Upper lobe of right lung (tissue), 1 donor: ENCODE results near the gene STK32C. TPM values are rescaled to one million over a fixed set of nuclear protein-coding genes. Genes with fewer than 3 reads are reported as not detected.

Experiments used
- ATAC-seq: fragments of 200-7000 bp; cut with Tn5 transposase; one replicate; pipeline ENCODE4 v1.9.1; 2020; ENCODE audit warnings: mild to moderate bottlenecking, moderate library complexity
- DNase-seq: peaks from one replicate; pipeline ENCODE4 v3.0.0-alpha.2; 2020
- H3K27ac ChIP-seq: fragments of 200-600 bp; one replicate; pipeline ENCODE4 v1.8.0; 2022
- H3K27me3 ChIP-seq: fragments of 200-600 bp; one replicate; pipeline ENCODE4 v1.8.0; 2022; ENCODE audit warnings: mild to moderate bottlenecking
- H3K36me3 ChIP-seq: fragments of 200-600 bp; one replicate; pipeline ENCODE4 v1.8.0; 2022
- H3K4me1 ChIP-seq: fragments of 200-600 bp; one replicate; pipeline ENCODE4 v1.8.0; 2022
- H3K4me3 ChIP-seq: fragments of 200-600 bp; one replicate; pipeline ENCODE4 v1.8.0; 2022; ENCODE audit warnings: mild to moderate bottlenecking
- H3K9me3 ChIP-seq: fragments of 200-600 bp; one replicate; pipeline ENCODE4 v1.8.0; 2022
- CTCF ChIP-seq: fragments of 200-600 bp; IDR thresholded peaks from one replicate; pipeline ENCODE4 v1.8.0; 2022; ENCODE audit warnings: antibody characterized with exemption
- intact Hi-C: fragments of 100-400 bp; cut with DNase I; formaldehyde crosslinking; loops from one replicate; pipeline ENCODE4 v1.11.0; 2022
- total RNA-seq: library from RNA; stranded (reverse); fragmentation: NEBNext Ultra II Directional; extraction: Animal tissue kit (Norgen Biotek cat#: 25700); gene quantifications from one replicate; pipeline ENCODE4 v1.2.1, GENCODE V29; 2021
- donor health status: DM: no; HTN: yes; CAD: no; lungs with severe emphysema.

STK32C gene
- total RNA-seq, 1 donor from 2014 or later, result 13.2 TPM

DNA sequence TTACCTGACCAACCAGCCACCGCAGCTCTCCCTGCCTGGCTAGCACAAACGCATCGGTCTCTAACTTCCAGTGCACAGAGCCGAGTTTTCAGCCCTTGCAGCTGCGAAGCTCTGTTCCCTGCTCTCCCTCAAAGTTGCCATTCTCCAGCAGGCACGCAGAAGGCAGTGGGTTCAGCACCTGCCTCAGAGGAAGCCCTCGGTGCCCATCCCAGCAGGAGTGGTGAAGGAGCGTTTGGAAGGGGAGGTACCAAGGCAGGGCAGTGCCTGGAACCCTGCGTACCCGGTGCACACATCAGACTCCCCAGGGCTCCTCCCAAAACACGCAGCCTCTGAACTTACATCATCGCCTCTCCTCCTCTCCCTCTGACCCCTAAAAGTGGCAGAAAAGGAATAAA lies 1.7 kb upstream of the STK32C start:
- Histone ChIP-seq H3K9me3 (no peaks in the 10 kb centered on the region), H3K4me1 (peaks cover 13% of the 10 kb centered on the region), H3K36me3 (no peaks in the 10 kb centered on the region), H3K27ac (no peak overlapping the region), H3K27me3 (no peaks in the 10 kb centered on the region), H3K4me3 (no peak overlapping the region)
- DNase-seq (no peak), ATAC-seq (no peak)
- intact Hi-C loops, result no loop called here
- TF ChIP-seq CTCF, result no peak

DNA sequence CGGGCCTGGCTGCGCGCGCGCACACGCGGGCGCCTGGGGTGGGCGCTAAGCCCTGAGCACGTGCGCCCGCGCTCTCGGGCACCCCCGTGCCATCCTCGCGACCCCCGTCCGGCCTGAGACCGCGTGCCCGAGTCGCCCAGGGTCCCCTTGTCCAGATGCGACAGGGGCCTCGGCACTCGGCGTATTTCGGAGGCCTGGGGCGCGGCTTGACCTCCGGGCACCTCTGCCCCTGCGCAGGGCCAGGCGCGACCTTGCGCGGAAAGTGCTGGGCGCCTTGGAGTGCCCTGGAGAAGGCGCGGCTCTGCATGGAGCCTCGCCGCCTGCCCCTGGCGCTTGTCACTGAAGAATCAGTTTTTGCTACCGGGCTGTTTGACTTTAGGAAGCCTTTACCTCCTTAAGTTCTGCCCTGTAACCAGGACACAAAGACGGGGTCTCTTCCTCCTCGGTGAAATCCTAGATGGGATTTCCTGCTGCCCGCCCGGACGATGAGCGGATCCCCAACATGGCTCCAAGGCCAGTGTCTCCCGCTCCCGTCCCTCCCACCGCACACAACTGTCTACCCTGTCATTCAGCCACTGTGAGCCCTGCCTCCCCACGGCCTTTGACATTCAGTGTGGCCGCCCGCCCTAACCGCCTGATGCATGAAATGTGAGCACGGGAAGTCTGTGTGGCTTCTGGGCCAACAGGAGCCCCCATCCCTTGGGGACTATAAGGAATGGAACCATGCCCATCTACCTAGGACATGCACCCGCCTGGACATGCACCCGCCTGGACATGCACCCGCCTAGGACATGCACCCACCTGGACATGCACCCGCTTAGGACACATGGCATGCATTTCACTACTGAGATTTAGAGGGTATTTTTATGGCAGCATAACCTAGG lies 1.1 kb upstream of the STK32C start:
- no peak for TF ChIP-seq CTCF
- DNase-seq (no peak), ATAC-seq (peak; percentile 28)
- intact Hi-C loops, result no loop called here
- Histone ChIP-seq H3K4me3 (peak overlapping the region; percentile 95), H3K36me3 (no peaks in the 10 kb centered on the region), H3K4me1 (peaks cover 13% of the 10 kb centered on the region), H3K27me3 (no peaks in the 10 kb centered on the region), H3K27ac (peak overlapping the region; percentile 88), H3K9me3 (no peaks in the 10 kb centered on the region)

DNA sequence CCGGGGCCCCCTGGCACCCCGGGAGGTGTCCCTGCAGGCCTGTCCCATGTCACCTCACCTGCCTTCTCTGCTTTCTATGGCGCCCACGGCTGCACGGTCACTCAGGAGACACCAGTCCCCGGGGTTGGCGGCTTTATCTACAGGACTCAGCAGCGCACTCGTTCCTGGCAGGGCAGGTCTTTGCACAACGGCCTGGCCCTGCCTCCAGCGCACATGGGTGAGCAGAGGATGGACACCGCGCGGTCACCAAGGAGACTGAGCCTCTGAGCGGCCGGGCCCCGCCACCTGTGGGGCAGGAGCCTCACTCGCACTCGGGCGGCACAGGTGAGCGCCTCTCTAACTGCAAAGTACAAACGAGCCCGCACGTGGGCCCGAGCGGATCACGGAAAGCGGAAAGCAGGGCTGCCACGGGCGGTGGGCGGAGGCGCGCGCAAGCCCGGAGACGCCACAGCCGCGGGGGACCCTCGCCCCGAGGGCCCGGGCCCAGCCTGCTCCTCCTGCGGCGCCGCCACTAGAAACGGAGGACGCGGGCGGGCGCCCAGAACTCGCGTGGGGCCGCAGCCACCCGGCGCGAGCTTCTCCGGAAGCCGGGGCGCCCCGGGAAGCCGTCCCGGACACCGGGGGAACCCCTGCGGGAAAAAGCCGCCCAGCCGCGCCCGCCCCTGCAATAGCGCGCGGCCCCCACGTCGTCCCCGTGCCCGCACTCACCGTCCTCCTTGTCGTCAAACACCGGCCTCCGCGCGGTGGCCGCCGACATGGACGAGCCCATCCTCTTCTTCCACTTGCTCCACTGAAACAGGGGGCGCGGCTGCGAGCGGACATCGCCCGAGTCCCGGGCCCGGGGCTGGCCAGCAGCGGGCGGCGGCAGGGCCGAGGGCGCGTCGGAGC lies 642 bp downstream of the STK32C start:
- Histone ChIP-seq H3K4me3 (peak overlapping the region; percentile 95), H3K9me3 (no peaks in the 10 kb centered on the region), H3K27me3 (no peaks in the 10 kb centered on the region), H3K36me3 (no peaks in the 10 kb centered on the region), H3K4me1 (peaks cover 13% of the 10 kb centered on the region), H3K27ac (no peak overlapping the region)
- intact Hi-C loops, result no loop called here
- ATAC-seq (peak; percentile 50), DNase-seq (peak; percentile 88)
- no peak for TF ChIP-seq CTCF

- intact Hi-C loops, result no loop called here
- Histone ChIP-seq H3K27me3 (no peaks in the 10 kb centered on the region), H3K9me3 (no peaks in the 10 kb centered on the region), H3K36me3 (no peaks in the 10 kb centered on the region), H3K27ac (no peak overlapping the region), H3K4me3 (no peak overlapping the region), H3K4me1 (peaks cover 13% of the 10 kb centered on the region)
- ATAC-seq (no peak), DNase-seq (peak; percentile 49)
- no peak for TF ChIP-seq CTCF
Measured at GRCh38 chr10:132306343-132306685, 1.4 kb downstream of the STK32C start.

DNA sequence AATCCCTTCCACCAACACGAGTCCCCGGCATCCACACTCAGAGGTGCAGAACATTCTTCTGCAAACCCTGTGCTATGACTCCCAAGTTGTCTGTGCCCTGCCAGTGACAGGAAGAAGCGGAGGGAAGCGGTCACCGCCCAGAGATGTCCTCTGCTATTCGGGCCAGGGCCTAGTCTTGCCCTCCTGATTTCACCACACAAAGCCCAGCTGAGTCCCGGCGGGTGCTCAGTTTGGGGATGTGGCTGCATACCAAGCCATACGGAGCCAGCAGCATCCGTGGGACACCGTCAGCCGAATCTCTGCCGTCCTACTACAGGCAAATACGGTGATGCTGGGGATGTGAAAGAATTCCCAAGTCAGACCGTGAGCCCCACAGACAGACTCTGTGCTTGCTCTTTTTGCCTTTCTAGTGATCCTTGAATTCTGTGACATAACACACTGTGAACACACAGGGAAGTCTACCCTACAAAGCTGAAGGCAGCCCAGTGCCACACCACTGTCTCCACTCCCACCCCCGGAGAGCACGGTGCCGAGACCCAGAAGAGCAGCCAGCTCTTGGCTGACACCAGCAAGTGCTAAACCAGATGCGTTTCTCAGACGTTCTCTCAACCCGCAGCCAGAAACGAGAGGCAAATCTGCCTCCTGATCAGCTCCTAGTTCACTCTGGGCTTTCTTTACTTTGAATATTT lies 2.0 kb downstream of the STK32C start:
- no peak for TF ChIP-seq CTCF
- peak; percentile 35 for DNase-seq

More for the DNA sequence above, 2.0 kb downstream of the STK32C start:
- no peak overlapping the region for H3K4me3 ChIP-seq
- no peaks in the 10 kb centered on the region for H3K36me3 ChIP-seq
- no peak overlapping the region for H3K27ac ChIP-seq
- intact Hi-C loops, result no loop called here
- ATAC-seq, result no peak
- no peaks in the 10 kb centered on the region for H3K27me3 ChIP-seq
- peaks cover 13% of the 10 kb centered on the region for H3K4me1 ChIP-seq
- H3K9me3 ChIP-seq, result no peaks in the 10 kb centered on the region
